Neural progenitor cell (in vitro differentiated cells): Measurements from ENCODE around the gene CD244. TPM values are rescaled to one million over a fixed set of nuclear protein-coding genes. Genes with fewer than 3 reads are reported as not detected.

Source experiments
- DNase-seq: peaks from one replicate; pipeline ENCODE4 v3.0.0-alpha.2; 2016; ENCODE audit warnings: low spot score
- H2AFZ ChIP-seq: fragments of 200-600 bp; sonication (generic); replicated peaks from 2 replicates; pipeline ENCODE4 v1.6.1; 2016; ENCODE audit warnings: antibody characterized with exemption
- H3F3A ChIP-seq: fragments of 200-600 bp; sonication (generic); 2 replicates; pipeline ENCODE4 v1.6.1; 2016; ENCODE audit warnings: antibody characterized with exemption, low read depth
- H3K27ac ChIP-seq: fragments of 200-600 bp; sonication (generic); 2 replicates; pipeline ENCODE4 v1.5.1; 2016; ENCODE audit warnings: mild to moderate bottlenecking
- H3K27me3 ChIP-seq: fragments of 200-600 bp; sonication (generic); 2 replicates; pipeline ENCODE4 v1.6.1; 2016; ENCODE audit warnings: mild to moderate bottlenecking, moderate library complexity
- H3K36me3 ChIP-seq: fragments of 200-600 bp; sonication (generic); 2 replicates; pipeline ENCODE4 v1.5.1; 2016
- H3K4me1 ChIP-seq: fragments of 200-600 bp; sonication (generic); 2 replicates; pipeline ENCODE4 v1.6.1; 2016; ENCODE audit warnings: mixed run types
- H3K4me2 ChIP-seq: fragments of 200-600 bp; sonication (generic); 2 replicates; pipeline ENCODE4 v1.6.1; 2016
- H3K4me3 ChIP-seq: fragments of 200-600 bp; sonication (generic); 2 replicates; pipeline ENCODE4 v1.5.1; 2016
- H3K79me2 ChIP-seq: fragments of 200-600 bp; sonication (generic); 2 replicates; pipeline ENCODE4 v1.6.1; 2016; ENCODE audit warnings: low read depth
- H3K9ac ChIP-seq: fragments of 200-600 bp; sonication (generic); 2 replicates; pipeline ENCODE4 v1.6.1; 2016
- H3K9me3 ChIP-seq: fragments of 200-600 bp; sonication (generic); 2 replicates; pipeline ENCODE4 v1.5.1; 2016; ENCODE audit warnings: low read depth
- H4K20me1 ChIP-seq: fragments of 200-600 bp; sonication (generic); 2 replicates; pipeline ENCODE4 v1.6.1; 2016; ENCODE audit warnings: low read depth
- H3K27ac Mint-ChIP-seq: 3 replicates; pipeline ENCODE4 v1.8.0; 2021; ENCODE audit warnings: mixed read lengths
- H3K27me3 Mint-ChIP-seq: 2 replicates; pipeline ENCODE4 v1.8.0; 2022; ENCODE audit warnings: low read depth, mild to moderate bottlenecking, inconsistent platforms, moderate library complexity, mixed read lengths; ENCODE audit not compliant: insufficient read depth
- H3K36me3 Mint-ChIP-seq: 3 replicates; pipeline ENCODE4 v1.8.0; 2021; ENCODE audit warnings: mixed read lengths
- H3K4me1 Mint-ChIP-seq: 3 replicates; pipeline ENCODE4 v1.8.0; 2021; ENCODE audit warnings: mixed read lengths
- H3K4me3 Mint-ChIP-seq: 3 replicates; pipeline ENCODE4 v1.8.0; 2021; ENCODE audit warnings: mild to moderate bottlenecking, moderate library complexity, mixed read lengths
- H3K9me3 Mint-ChIP-seq: 3 replicates; pipeline ENCODE4 v1.8.0; 2020; ENCODE audit warnings: mixed read lengths
- EZH2 ChIP-seq: fragments of 200-600 bp; sonication (generic); IDR thresholded peaks from 2 replicates; pipeline ENCODE4 v1.6.1; 2017; ENCODE audit warnings: antibody characterized with exemption, mild to moderate bottlenecking, moderate library complexity
- EZH2phosphoT487 ChIP-seq: fragments of 200-600 bp; sonication (generic); IDR thresholded peaks from 2 replicates; pipeline ENCODE4 v1.6.1; 2017; ENCODE audit warnings: antibody characterized with exemption
- total RNA-seq: library from RNA; depleted of rRNA; stranded (reverse); fragments of >200 nt; gene quantifications from 2 replicates; pipeline ENCODE4 v1.2.3, GENCODE V29; 2015; ENCODE audit warnings: low replicate concordance
- TF ChIP-seq, protein P1 (sequence below): fragments of 200-600 bp; sonication (generic); IDR thresholded peaks from 2 replicates; pipeline ENCODE4 v1.5.1; 2017; ENCODE audit warnings: antibody characterized with exemption, mild to moderate bottlenecking

The CD244 gene
- total RNA-seq, 1 donor from 2014 or later: not detected

DNA sequence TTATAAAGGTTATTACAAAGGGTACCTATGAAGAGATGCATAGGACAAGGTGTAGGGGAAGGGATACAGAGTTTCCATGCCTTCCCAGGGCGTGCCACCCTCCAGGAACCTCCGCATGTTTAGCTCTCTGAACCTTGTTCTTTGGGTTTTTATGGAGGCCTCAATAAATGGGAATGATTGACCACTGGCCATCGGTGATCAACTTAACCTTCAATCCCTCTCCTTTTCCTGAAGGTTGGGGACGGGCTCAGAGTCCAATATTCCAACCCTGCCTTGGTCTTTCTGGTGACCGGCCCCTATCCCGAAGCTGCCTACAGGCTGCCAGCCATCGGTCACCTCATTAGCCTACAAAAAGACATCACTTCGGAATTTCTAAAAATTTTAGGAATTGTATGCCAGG is 11.7 kb downstream of the CD244 start:
- H3K4me2 ChIP-seq: no peak overlapping the region
- H3K4me3 ChIP-seq: no peak overlapping the region
- no peaks in the 10 kb centered on the region for H3K36me3 ChIP-seq
- H4K20me1 ChIP-seq: no peaks in the 10 kb centered on the region
- no peaks in the 10 kb centered on the region for H3K79me2 ChIP-seq
- DNase-seq: no peak
- TF ChIP-seq EZH2 (no peak), EZH2phosphoT487 (no peak)
- TF ChIP-seq, protein P1, sequence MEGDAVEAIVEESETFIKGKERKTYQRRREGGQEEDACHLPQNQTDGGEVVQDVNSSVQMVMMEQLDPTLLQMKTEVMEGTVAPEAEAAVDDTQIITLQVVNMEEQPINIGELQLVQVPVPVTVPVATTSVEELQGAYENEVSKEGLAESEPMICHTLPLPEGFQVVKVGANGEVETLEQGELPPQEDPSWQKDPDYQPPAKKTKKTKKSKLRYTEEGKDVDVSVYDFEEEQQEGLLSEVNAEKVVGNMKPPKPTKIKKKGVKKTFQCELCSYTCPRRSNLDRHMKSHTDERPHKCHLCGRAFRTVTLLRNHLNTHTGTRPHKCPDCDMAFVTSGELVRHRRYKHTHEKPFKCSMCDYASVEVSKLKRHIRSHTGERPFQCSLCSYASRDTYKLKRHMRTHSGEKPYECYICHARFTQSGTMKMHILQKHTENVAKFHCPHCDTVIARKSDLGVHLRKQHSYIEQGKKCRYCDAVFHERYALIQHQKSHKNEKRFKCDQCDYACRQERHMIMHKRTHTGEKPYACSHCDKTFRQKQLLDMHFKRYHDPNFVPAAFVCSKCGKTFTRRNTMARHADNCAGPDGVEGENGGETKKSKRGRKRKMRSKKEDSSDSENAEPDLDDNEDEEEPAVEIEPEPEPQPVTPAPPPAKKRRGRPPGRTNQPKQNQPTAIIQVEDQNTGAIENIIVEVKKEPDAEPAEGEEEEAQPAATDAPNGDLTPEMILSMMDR: no peak
- H3K4me1 Mint-ChIP-seq: no peaks in the 10 kb centered on the region
- H3K27me3 Mint-ChIP-seq: peaks cover 5% of the 10 kb centered on the region
- H3K27ac ChIP-seq: no peak overlapping the region
- H3F3A ChIP-seq: no peaks in the 10 kb centered on the region
- no peak overlapping the region for H2AFZ ChIP-seq
- no peak overlapping the region for H3K9ac ChIP-seq
- H3K36me3 Mint-ChIP-seq: no peaks in the 10 kb centered on the region
- H3K9me3 Mint-ChIP-seq: no peaks in the 10 kb centered on the region
- no peaks in the 10 kb centered on the region for H3K9me3 ChIP-seq
- H3K27ac Mint-ChIP-seq: no peak overlapping the region
- no peak overlapping the region for H3K4me3 Mint-ChIP-seq
- H3K27me3 ChIP-seq: no peaks in the 10 kb centered on the region
- no peaks in the 10 kb centered on the region for H3K4me1 ChIP-seq

DNA sequence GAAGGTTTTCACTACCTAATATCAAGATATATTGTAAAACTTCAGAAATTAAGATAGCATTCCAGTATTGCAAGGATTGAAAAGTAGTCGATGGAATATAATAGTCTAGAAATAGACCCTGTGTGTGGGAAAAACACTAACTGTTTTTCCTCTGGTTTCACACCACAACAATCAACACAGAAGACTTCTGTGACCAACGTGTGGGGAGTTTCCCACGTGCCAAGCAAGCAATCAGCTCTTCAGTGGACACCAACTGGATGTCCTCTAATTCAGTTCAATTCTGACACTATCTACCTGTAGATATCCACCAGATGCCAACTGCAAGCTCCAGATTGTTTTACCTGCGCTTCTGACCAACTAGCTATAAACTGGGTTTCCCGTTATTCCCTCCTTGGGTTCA is 12.1 kb downstream of the CD244 start:
- H3K4me1 Mint-ChIP-seq: no peaks in the 10 kb centered on the region
- no peak overlapping the region for H3K9ac ChIP-seq
- no peaks in the 10 kb centered on the region for H3K36me3 Mint-ChIP-seq
- no peaks in the 10 kb centered on the region for H4K20me1 ChIP-seq
- H3K27me3 Mint-ChIP-seq: peaks cover 5% of the 10 kb centered on the region
- no peaks in the 10 kb centered on the region for H3K4me1 ChIP-seq
- no peaks in the 10 kb centered on the region for H3F3A ChIP-seq
- no peak overlapping the region for H3K27ac ChIP-seq
- no peaks in the 10 kb centered on the region for H3K9me3 Mint-ChIP-seq
- H3K9me3 ChIP-seq: no peaks in the 10 kb centered on the region
- no peak overlapping the region for H3K27ac Mint-ChIP-seq
- no peak overlapping the region for H2AFZ ChIP-seq
- no peak overlapping the region for H3K4me3 Mint-ChIP-seq
- no peak for DNase-seq
- H3K27me3 ChIP-seq: no peaks in the 10 kb centered on the region
- H3K36me3 ChIP-seq: no peaks in the 10 kb centered on the region
- no peak for TF ChIP-seq EZH2phosphoT487
- TF ChIP-seq EZH2: no peak
- TF ChIP-seq, protein P1: no peak
- H3K79me2 ChIP-seq: no peaks in the 10 kb centered on the region
- no peak overlapping the region for H3K4me2 ChIP-seq
- no peak overlapping the region for H3K4me3 ChIP-seq

DNA sequence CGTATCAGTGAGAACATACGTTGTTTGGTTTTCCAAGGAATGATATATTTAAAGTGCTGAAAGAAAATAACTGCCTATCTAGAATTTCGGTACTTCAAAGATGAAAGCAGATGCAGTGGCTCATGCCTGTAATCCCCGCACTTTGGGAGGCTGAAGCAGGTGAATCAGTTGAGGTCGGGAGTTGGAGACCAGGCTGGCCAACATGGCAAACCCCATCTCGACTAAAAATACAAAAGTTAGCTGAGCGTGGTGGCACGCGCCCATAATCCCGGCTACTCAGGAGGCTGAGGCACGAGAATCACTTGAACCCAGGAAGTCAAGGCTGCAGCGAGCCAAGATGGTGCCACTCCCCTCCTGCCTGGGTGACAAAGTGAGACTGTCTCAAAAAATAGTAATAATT is 16.4 kb downstream of the CD244 start:
- H3K27me3 Mint-ChIP-seq: no peaks in the 10 kb centered on the region
- H3K27ac ChIP-seq: no peak overlapping the region
- DNase-seq: no peak
- H3K27me3 ChIP-seq: no peaks in the 10 kb centered on the region
- H3K4me1 ChIP-seq: no peaks in the 10 kb centered on the region
- H3F3A ChIP-seq: no peaks in the 10 kb centered on the region
- no peak overlapping the region for H3K4me3 Mint-ChIP-seq
- no peak overlapping the region for H3K9ac ChIP-seq
- H3K4me1 Mint-ChIP-seq: no peaks in the 10 kb centered on the region
- H3K36me3 Mint-ChIP-seq: no peaks in the 10 kb centered on the region
- H3K9me3 Mint-ChIP-seq: no peaks in the 10 kb centered on the region
- no peaks in the 10 kb centered on the region for H3K36me3 ChIP-seq
- no peaks in the 10 kb centered on the region for H3K79me2 ChIP-seq
- H3K9me3 ChIP-seq: no peaks in the 10 kb centered on the region
- H3K4me2 ChIP-seq: no peak overlapping the region
- H3K27ac Mint-ChIP-seq: no peak overlapping the region
- no peak overlapping the region for H3K4me3 ChIP-seq
- no peaks in the 10 kb centered on the region for H4K20me1 ChIP-seq
- no peak for TF ChIP-seq EZH2
- no peak for TF ChIP-seq EZH2phosphoT487
- TF ChIP-seq, protein P1: no peak
- no peak overlapping the region for H2AFZ ChIP-seq
